MM.1S (cell line): ENCODE data around the gene USP12.

Source experiments
- EZH2 ChIP-seq: fragments of 300-600 bp; sonication (generic); optimal IDR thresholded peaks from 2 replicates; pipeline ENCODE3; 2017; ENCODE audit warnings: low read depth, mild to moderate bottlenecking, antibody characterized with exemption, low read length, mixed read lengths
- EZH2phosphoT487 ChIP-seq: fragments of 300-600 bp; sonication (generic); IDR thresholded peaks from 2 replicates; pipeline ENCODE4 v1.6.1; 2018; ENCODE audit warnings: antibody characterized with exemption, low read length
- TF ChIP-seq, protein P1 (sequence below): fragments of 300-600 bp; sonication (generic); IDR thresholded peaks from 2 replicates; pipeline ENCODE4 v1.5.1; 2016; ENCODE audit warnings: antibody characterized with exemption, low read length, mixed read lengths

DNA sequence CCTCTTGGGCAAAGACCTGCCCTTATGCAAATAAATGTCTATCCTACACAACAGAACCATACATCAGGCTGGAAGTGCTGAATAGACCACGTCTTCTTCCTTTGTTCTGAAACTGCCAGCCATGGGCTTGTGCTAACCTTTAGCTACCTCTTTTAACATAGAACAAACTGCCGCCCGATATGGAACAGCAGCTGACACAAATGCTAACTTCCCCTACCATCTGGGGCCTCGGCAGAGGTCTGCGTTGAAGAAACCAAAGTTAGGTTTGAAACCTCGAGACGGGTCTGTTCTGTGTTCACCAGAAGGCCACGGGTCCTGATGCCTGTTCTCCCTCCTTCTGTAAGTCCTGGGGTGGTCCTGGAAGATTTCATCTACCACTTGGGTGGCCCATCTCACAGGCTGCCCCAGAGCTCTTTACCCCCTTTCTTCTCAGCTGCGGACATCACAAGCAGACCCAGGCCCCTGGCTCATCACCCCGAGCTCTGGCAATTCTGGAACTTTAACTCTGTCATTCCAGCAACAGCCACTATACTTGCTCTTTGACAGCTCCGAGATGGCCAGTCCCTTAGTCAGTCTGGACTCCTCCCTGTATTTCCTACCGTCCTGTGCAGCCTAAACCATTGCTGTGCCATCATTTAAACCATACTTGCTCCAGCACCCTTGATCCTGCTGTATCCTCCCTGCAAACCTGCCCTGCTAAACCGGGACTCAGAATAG lies 146.7 kb downstream of the USP12 start:
- TF ChIP-seq, protein P1, sequence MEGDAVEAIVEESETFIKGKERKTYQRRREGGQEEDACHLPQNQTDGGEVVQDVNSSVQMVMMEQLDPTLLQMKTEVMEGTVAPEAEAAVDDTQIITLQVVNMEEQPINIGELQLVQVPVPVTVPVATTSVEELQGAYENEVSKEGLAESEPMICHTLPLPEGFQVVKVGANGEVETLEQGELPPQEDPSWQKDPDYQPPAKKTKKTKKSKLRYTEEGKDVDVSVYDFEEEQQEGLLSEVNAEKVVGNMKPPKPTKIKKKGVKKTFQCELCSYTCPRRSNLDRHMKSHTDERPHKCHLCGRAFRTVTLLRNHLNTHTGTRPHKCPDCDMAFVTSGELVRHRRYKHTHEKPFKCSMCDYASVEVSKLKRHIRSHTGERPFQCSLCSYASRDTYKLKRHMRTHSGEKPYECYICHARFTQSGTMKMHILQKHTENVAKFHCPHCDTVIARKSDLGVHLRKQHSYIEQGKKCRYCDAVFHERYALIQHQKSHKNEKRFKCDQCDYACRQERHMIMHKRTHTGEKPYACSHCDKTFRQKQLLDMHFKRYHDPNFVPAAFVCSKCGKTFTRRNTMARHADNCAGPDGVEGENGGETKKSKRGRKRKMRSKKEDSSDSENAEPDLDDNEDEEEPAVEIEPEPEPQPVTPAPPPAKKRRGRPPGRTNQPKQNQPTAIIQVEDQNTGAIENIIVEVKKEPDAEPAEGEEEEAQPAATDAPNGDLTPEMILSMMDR: no peak
- no peak for TF ChIP-seq EZH2phosphoT487
- no peak for TF ChIP-seq EZH2
